ENCODE results near the gene SLC13A3. TPM values are rescaled to one million over a fixed set of nuclear protein-coding genes. Genes with fewer than 3 reads are reported as not detected.

The SLC13A3 gene
- total RNA-seq, 1 experiment from 2014 or later, result 17.5 TPM

GRCh38 chr20:46558511-46558959 is 92.7 kb downstream of the SLC13A3 start:
- Histone ChIP-seq H2BK5ac (ENCODE audit: insufficient read length, low read length) (no peak overlapping the region), H3K27ac (ENCODE audit: insufficient read length, low read depth, low read length) (no peak overlapping the region), H2BK15ac (ENCODE audit: low read depth, low read length) (no peak overlapping the region), H2BK12ac (ENCODE audit: insufficient read length, low read depth, low read length) (no peak overlapping the region), H4K8ac (replicated peaks; ENCODE audit: insufficient read length, low read depth, low read length) (no peak overlapping the region), H3K4me1 (ENCODE audit: insufficient read depth, low read length) (peaks cover 7% of the 10 kb centered on the region; the same call in 1 of the 2 replicates), H3K4ac (ENCODE audit: low read depth, low read length) (no peak overlapping the region), H3K27me3 (ENCODE audit: insufficient read depth, low read length) (no peaks in the 10 kb centered on the region), H3K9ac (ENCODE audit: extremely low read depth, insufficient read length, low read length) (no peak overlapping the region), H4K91ac (ENCODE audit: insufficient read length, low read depth, low read length) (no peak overlapping the region), H3K79me2 (ENCODE audit: insufficient read depth, low read length) (no peaks in the 10 kb centered on the region), H4K20me1 (ENCODE audit: control insufficient read depth, insufficient read depth, insufficient read length) (no peaks in the 10 kb centered on the region), H3K23ac (ENCODE audit: insufficient read length, low read depth, low read length) (no peak overlapping the region), H3K9me3 (ENCODE audit: control insufficient read depth, low read depth, low read length) (no peaks in the 10 kb centered on the region), H4K5ac (ENCODE audit: insufficient read length, low read depth, low read length) (no peak overlapping the region), H2AFZ (ENCODE audit: low read length) (no peak overlapping the region), H3K56ac (ENCODE audit: insufficient read length, low read depth, low read length) (no peak overlapping the region), H3K79me1 (ENCODE audit: insufficient read depth, low read depth, low read length, poor library complexity, severe bottlenecking) (no peaks in the 10 kb centered on the region), H3T11ph (ENCODE audit: low read length) (no peak overlapping the region), H3K14ac (ENCODE audit: insufficient read depth, low read length) (no peak overlapping the region), H3K4me2 (ENCODE audit: insufficient read depth, insufficient read length, low read length) (no peak overlapping the region), H3K18ac (ENCODE audit: insufficient read length, low read depth, low read length) (no peak overlapping the region), H3K23me2 (ENCODE audit: insufficient read length, low read depth, low read length, poor library complexity, severe bottlenecking) (peaks cover 5% of the 10 kb centered on the region), H2BK120ac (ENCODE audit: low read depth, low read length, poor library complexity, severe bottlenecking) (no peak overlapping the region), H2AK5ac (ENCODE audit: insufficient read length, low read length) (no peak overlapping the region), H2BK20ac (ENCODE audit: low read depth, low read length, poor library complexity, severe bottlenecking) (no peak overlapping the region)
- Mint-ChIP-seq H3K27ac (peak overlapping the region in 1 of 3 experiments; percentile 59; a peak in 1 of 7 replicates), H3K36me3 (ENCODE audit: insufficient read depth in 1 of 3, low read depth in 3 of 3) (no peaks in the 10 kb centered on the region), H3K27me3 (ENCODE audit: low read depth) (no peaks in the 10 kb centered on the region), H3K9me3 (no peaks in the 10 kb centered on the region), H3K4me1 (peaks cover 44 to 54% of the 10 kb centered on the region in 2 experiments), H3K4me3 (no peak overlapping the region)
- DNase-seq, result no peak
- WGBS (ENCODE audit: extremely low coverage, insufficient read length, low lambda C conversion rate), result no CpG with 5 or more reads among the region's 5 CpGs
- TF ChIP-seq CTCF (conservative IDR thresholded peaks at IDR 0.05), result no peak

Measured in H9 (cell line).